Measurements from ENCODE around the gene ABCC3.

The ABCC3 gene

GRCh38 chr17:50614471-50615051, 20.1 kb upstream of the ABCC3 start:
- H3K4me3 ChIP-seq (ENCODE audit: low read depth, low read length), result no peak overlapping the region
- no peak for TF ChIP-seq CTCF (IDR thresholded peaks at IDR 0.05; ENCODE audit: borderline replicate concordance, insufficient read depth, low read depth, low read length)

- TF ChIP-seq CTCF (IDR thresholded peaks at IDR 0.05; ENCODE audit: borderline replicate concordance, insufficient read depth, low read depth, low read length), result no peak
- no peak overlapping the region for H3K4me3 ChIP-seq (ENCODE audit: low read depth, low read length)
These were observed 18.9 kb upstream of the ABCC3 start for GRCh38 chr17:50615828-50616227.

- TF ChIP-seq CTCF (IDR thresholded peaks at IDR 0.05; ENCODE audit: borderline replicate concordance, insufficient read depth, low read depth, low read length), result no peak
- H3K4me3 ChIP-seq (ENCODE audit: low read depth, low read length), result no peak overlapping the region
These were observed 16.4 kb upstream of the ABCC3 start for GRCh38 chr17:50618300-50618699.

GRCh38 chr17:50618941-50619340, 15.7 kb upstream of the ABCC3 start:
- no peak overlapping the region for H3K4me3 ChIP-seq (ENCODE audit: low read depth, low read length)
- no peak for TF ChIP-seq CTCF (IDR thresholded peaks at IDR 0.05; ENCODE audit: borderline replicate concordance, insufficient read depth, low read depth, low read length)

GRCh38 chr17:50619489-50619888, 15.2 kb upstream of the ABCC3 start:
- no peak for TF ChIP-seq CTCF (IDR thresholded peaks at IDR 0.05; ENCODE audit: borderline replicate concordance, insufficient read depth, low read depth, low read length)
- H3K4me3 ChIP-seq (ENCODE audit: low read depth, low read length), result no peak overlapping the region

- no peak overlapping the region for H3K4me3 ChIP-seq (ENCODE audit: low read depth, low read length)
- TF ChIP-seq CTCF (IDR thresholded peaks at IDR 0.05; ENCODE audit: borderline replicate concordance, insufficient read depth, low read depth, low read length), result no peak
These were observed 14.4 kb upstream of the ABCC3 start for GRCh38 chr17:50620237-50620636.

- H3K4me3 ChIP-seq (ENCODE audit: low read depth, low read length), result no peak overlapping the region
- 0 out of 2 replicates have a peak, but pooled peaks have one; percentile 6 for TF ChIP-seq CTCF (IDR thresholded peaks at IDR 0.05; ENCODE audit: borderline replicate concordance, insufficient read depth, low read depth, low read length)
These were observed 13.8 kb upstream of the ABCC3 start for GRCh38 chr17:50620858-50621257.

Measured in GM12875 (cell line).